HTERT RPE-1 (cell line): ENCODE measurements around the gene BOD1L1.

Experiments
- in situ Hi-C: fragments of 300-500 bp; cut with MboI; formaldehyde crosslinking; loops from 4 replicates; pipeline ENCODE4 v1.14.3; 2020; ENCODE audit warnings: low sequenced_read_pairs

Gene BOD1L1

DNA sequence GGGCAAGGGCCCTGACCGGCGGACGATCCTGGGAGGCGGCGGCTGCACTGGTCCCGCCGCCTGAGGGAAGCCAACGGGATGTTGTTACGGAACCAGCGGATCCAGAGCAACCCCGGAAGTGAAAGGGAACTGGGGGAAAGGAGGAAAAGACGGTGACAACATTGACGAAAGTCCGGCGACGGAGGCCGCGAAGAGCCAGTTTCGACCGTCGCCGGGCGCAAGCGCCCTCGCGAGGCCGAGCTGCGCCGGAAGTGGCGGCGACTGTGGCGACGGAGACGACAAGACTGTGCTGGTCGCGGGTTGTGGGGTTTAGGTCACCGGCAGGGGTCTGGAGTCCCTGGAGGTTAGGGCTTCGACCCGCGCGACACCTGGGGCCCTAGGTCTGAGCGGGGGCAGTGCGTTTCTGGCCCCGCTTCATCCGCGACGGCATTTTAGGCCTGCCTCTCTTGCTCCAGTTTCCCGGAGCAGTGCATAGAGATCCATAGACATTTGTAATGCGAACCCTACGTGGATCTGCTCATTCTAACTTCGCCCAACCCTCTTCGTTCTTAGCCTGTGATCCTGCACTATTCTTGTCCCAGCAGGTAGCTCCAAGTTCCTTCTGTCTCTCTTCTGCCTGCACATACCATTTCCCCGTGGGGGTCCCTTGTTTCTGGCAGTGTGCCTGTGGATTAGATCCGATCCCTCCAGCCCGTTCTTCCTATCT lies at the start of gene BOD1L1:
Gene BOD1L1, minus strand, starts transcription at position 120 of the 706 bp plus-strand sequence. CDS start 138 bp downstream, outside the sequence.
- in situ Hi-C loops, result no loop called here

DNA sequence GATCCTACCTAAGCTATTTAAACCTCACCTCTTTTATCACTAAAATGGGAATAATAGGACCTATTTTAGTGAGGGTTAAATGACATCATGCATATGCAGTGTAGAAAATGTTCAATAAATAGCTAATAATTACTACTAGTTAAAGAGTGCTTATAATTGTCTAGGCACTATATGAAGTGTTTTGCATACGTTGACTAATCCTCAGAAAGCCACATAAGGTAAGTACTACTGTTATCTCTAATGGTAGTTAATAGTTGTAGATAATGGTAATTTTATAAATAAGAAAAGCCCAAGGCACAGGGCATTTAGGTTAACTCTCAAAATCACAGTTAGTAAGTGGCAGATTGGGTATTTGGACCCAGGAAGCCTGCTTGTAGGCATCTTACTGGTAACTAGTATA lies 47.4 kb upstream of the BOD1L1 start:
- in situ Hi-C loops, result no loop called here

DNA sequence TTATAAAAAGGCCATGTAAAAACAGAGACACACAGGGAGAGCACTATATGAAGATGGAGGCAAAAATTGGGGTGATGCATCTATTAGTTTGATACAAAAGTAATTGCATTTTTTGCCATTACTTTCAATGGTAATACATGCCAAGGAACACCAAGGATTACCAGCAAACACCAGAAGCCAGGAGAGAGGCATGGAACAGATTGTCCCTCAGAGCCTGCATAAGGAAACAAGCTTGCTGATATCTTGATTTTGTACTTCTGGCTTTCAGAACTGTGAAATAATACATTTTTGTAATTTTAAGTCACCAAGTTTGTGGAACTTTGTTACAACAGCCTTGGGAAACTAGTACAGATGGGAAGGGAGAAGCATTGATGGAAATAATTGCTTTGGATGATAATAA lies 45.6 kb upstream of the BOD1L1 start:
- in situ Hi-C loops, result no loop called here

DNA sequence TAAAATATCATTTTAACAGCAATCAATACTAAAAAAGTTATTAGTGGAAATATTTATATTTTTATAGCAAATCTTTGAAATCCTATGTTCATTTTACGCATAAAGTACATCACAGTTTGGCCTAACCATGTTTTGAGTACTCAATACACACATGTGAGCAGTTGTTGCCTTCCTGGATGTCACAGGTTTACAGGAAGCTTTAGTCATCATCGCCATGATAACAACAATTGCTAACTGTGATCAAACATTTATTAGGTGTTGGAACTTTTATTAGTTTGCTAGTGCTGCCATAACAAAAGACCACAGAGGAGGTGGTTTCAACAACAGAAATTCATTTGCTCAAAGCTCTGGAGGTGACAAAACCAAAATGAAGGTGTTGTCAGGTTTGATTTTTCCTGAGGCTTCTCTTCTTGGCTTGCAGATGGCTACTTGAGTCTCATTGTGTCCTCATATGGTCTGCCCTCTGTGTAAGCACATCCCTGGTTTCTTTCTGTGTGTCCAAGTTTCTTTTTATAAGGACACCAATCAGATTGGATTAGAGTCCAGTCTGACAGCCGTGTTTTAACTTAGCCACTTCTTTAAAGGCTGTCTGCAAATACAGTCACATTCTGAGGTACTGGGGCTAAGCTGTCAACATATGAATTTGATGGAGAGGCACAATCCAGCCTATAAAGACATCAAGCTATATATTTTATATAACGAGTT lies 43.1 kb upstream of the BOD1L1 start:
- in situ Hi-C loops, result no loop called here

DNA sequence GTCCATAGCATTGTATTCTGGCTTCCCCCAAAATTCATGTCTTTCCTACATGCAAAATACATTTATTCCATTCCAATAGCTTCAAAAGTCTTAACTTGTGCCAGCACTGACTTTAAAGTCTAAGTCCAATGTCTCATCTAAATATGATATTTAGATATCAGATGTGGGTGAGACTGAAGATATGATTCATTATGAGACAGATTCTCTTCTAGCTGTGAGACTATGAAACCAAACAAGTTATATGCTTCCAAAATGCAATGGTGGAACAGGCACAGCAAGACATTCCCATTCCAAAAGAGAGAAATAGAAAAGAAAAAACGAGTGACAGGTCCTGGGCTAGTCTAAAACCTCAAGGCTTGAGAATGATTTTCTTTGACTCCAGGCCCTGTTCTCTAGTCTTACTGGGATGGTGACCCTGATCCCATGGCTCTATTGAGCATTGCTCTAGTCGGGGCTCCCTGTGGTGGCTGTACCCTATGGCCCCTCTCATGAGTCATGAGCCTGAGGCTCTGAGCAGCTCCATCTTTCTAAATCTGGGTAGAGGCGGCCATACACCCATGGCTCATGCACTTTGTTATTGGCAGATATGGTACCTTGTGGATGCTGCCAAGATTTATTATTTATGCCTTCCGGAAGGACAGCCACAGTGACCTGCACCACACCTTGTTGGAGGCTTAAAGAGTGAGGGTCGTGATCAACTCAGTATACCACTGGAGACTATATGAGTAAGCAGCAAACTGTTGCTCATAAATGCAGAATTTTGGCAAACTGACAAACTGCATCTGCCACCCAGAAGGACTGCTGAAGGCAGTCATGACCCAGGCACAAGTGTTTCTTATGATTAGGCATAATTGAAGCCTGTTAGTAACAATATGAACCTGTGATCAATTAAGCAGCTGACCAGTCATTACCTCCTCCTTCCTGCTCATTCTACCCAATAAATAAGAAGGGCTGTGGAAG lies 38.5 kb upstream of the BOD1L1 start:
- in situ Hi-C loops, result no loop called here

DNA sequence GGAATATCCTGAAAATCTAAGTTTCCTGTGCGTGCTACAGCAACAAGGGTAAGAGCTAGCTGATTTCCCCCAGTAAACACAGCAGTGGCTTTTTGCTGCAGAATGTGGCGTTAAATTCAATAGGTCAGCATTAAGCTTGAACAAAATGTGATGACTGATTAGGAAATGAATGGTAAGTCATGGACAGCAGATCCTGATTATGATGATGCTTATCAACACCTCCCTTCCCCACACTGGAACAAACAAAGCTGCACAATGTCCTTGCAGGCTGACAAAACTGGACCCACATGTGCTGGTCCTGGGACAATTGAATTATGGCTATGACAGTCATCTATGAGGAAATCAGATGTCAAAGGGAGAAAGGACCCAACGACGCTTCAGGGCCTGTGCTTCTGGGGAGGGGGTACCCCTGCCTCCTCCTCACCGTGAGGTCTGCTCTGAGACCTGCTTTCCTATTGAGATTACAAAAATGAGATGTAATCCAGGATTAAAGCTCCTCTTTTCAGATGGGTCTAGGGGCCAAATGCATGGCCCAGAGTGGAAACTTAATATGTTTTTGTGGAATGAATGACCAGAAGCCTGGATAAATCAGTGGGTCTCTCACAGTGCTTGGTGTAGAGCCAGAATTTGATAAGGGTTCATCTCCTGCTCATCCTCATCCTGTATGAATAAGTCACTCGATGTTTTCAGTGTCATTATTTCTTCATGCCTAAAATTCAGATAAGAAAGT lies 32.0 kb upstream of the BOD1L1 start:
- in situ Hi-C loops, result no loop called here

DNA sequence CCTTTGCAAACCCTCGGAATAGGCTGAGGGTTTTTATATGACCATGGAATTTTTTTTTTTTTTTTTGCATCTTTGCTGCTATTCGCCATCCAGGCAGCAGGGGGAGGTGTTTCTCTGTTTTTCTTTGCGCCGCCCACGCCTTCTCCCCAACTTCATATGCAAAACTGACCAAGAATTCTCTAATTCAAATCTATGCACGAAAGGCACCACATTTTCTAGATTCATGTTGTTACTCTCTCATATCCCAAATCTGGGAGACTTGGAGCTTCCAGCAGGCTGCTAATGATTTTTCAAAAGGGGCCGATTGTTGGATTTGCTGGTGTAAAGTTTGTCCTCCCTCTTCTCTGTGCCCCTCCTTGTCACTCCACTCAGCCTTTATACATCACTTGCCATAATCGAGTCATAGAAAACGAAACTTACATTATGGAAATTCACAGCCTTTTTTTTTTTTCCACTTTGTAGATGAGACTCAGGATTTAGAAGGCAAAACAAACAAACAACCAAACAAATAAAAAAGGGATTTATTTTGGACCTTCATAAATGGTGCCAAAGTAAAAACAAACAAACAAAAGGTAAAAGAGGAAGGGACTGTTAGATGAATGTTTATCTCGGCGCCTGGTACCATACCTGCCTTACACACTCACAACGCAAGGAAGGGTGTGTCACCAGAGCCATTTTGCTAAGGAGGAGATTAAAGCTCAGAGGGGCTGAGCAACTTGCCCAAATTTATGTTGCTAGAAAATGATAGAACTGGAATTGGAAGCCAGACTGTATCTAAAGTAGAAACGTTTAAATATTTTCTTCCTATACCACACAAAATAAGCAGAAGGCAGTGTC lies 29.3 kb upstream of the BOD1L1 start:
- in situ Hi-C loops, result no loop called here

DNA sequence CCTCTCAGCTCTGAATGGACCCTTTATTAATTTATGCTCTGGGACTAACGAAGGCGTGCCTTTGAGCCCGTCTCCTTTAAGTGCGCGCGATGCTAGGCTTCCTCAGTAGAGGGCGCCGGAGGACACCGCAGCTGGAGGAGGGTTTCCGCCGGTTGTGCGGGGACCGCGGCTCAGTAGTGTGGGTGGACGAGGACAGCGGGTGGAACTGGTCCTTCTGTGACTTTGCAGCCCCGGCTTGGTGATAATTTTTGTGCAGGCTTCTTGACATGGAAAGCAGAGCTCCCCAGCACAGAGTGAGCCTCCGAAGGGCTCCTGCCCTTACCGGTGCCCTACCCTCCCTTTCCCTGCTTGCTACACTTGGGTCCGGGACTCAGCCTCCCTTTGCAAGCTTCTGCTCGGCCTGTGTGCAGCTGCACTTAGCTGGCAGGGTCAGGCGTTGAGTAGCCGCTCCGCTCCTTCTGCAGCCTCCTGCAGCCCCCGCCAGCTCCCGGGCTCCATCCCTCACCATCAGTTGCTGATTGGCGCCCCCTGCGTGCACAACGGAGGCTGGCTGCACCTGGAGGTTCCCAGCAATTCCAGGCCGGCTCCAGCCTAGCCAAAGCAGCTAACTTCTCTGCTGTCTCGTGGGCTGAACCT lies 26.8 kb upstream of the BOD1L1 start:
- in situ Hi-C loops, result no loop called here

DNA sequence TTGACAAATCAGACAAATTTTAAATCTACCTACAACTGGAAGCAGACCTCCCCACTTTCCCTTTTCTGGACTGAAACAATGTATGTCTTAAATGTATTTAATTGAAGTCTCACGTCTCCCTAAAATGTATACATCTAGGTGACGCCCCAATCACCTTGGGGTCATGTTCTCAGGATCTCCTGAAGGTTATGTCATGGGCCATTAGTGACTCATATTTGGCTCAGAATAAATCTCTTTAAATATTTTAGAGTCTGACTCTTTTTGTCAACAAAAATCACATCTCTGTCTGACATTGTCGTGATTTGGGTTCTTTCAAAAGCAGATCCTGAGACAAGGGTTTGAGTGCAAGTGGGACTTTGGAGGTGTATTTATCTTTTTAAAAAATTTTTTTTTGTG lies 26.2 kb upstream of the BOD1L1 start:
- in situ Hi-C loops, result no loop called here

DNA sequence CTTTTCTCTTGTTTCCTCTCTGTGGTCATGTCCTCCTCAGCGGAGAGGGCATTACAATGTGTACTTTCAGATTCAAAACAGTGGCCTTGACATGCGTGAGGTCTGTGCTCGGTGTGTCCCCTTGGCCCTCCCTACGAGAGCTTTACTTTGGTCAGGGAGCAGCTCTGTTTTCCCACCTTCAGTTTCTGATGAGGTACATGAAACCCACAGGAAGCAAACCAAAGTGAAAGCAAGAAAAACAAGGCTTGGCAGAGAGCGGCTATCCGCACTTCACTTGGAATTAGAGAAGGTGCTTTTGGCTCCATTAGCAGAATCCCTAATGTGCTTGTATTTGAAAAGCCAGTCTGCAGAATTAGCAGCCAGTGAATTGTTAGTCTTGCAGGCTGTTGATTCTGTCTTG lies 19.5 kb upstream of the BOD1L1 start:
- in situ Hi-C loops, result no loop called here

DNA sequence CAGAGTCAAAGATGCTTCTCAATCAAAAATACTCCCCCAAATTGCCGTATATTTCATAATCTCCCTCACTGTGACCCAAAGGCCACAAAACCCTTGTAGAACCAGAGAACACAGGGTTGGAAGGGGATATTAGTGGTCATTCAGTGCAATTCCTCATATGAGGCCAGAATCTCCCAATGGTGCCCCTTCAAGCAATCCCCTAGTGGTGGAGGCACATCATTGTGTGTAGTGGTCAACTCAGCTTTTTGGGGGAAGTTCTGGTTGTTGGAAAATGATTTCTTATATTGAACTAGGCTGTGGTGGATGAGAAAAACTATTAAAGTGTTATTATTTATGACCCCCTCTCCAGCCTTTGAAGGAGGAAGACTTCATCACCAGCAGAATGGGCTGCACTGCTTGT lies 17.6 kb upstream of the BOD1L1 start:
- in situ Hi-C loops, result no loop called here

DNA sequence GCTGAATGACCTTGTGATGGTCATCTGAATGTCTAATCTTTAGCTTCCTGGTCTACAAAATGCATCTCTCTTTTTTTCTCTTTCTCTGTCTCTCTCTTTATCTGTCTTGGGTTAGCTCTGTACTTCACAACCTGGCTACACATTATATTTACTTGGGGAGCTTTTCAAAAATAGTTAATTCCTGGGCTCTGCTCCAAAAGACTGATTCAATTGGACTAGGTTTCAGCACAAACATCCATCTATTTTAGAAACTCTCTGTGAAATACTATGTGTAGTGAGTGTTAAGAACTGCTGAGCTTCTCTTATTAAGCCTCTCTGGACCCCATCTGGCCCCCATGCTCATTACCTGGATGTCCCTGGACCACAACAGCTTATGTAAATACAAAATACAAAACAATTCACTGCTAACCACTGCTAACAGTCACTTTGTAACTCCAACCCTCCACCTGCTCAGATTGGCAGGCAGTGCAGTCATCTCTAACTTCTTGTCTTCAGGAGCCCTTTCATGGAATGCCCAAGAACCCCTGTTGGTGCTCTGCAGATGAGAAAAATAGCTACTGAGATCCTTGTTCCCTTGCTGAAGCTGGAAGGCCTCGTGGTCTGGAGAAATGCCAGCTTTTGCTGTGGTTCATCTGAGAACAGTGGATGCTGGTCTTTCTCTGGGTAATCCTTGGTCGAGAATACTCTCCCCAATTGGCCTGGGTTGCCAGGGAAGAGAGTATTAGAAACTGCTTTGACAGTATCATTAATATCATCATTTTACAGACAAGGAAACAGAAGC lies 14.8 kb upstream of the BOD1L1 start:
- in situ Hi-C loops, result no loop called here

DNA sequence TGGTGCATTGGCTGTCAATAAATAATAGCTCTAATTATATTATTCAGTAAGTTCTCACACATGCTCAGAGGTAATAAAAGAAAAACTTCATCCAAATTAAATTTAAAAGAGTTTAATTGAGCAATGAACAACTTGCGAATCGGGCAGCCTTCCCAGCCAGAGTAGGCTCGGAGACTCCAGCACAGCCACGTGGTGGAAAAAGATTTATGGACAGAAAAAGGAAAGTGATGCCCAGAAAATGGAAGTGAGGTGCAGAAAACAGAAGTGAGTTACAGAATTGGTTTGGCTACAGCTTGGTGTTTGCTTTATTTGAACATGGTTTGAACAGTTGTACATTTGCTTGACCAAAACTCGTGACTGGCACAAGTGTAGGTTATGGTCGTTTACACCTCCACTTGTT lies 13.6 kb upstream of the BOD1L1 start:
- in situ Hi-C loops, result no loop called here

DNA sequence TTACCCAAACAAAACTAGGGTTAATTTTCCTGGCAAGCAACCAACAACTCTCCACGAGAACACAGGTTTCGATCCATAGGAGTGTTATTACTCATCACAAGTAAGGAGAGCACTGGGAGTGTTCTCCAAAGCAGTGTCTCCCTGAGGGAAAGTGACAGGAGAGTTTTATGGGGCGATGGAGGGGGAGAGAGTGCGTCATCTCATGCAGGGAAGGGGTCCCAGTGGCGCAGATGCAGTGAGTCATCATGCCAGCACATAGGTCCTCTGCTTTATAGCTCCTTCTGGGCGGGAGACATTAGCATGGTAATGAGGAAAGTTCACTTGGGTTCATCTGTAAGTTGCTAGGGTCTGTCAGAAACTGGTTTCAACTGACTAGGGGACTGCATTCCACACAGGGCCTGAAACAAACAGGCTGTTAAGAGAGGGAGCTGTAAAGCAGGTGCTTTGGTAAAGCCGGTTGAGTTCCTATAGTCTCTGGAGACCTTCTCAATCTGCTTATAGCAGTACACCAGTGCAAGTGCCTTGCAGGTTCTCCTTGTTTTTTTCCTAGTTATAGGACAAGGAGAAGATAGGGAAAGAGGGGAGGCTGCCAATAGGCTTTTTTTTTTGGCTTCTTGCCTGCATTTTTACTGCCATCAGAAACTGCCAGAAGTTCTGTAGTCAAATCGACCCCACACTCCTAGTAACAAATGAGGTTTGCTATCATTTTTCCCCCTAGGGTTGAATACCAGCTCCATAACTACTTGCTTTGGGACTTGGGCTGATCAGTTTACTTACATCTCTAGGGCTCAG lies 12.8 kb upstream of the BOD1L1 start:
- in situ Hi-C loops, result no loop called here

DNA sequence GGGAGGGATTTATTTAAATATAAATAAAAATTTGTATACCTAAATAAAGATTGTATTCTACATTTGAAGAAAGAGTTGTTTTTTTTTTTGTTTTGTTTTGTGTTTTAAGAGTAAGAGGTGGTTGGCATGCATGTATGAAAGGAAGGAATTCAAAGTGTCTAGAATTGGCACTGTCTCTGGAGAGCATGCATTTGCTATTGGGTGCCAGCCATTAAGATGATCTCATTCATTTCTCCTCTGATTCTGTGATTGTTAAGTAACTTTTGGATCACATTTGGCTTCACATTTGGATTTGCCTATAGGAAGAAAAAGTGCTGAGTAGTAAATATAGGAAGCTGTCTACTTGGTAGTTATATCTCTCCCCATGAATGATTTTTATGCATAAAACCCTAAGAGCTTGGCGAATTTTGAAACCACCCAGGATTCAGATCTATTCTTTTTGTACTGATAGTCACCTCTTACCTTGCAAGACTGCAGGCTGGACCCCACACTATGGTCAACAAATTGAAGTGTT lies 7.8 kb upstream of the BOD1L1 start:
- in situ Hi-C loops, result no loop called here

DNA sequence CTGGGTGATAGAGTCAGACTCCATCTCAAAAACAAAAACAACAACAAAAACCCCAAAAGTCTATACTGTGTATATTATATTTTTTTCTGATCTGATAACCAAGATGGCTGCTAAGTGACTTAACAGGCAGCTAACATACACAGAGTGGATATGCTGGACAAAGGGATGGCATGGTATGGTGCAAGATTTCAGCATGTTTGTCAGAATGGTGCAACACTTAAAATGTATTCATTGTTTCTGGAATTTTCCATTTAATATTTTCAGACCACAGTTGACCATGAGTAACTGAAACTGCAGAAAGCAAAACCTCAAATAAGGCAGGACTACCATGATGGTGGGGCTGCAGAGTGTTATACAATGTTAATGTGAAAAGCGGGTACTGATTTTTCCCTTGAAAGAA lies 6.1 kb upstream of the BOD1L1 start:
- in situ Hi-C loops, result no loop called here

DNA sequence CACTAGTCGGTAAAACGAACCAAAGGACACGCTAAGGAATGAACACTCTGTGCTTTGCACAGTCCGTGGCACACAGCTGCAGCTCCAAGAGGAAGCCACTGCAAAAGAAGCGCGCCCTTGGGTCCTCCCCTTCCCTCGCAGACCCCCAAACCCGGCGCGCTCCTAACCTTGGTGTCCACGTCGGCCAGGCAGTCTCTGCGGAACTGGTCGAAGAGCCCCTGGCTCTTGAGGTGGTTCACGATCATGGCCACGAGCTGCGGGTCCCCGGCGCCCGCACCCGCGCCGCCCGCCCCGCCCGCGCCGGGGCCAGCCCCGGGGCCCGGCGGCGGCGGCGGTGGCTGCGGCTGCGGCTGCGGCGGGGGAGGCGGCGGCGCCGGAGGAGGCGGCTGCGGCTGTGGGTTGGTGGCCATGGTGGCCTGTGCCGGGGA lies 333 bp downstream of the BOD1L1 start:
- in situ Hi-C loops, result no loop called here
